Measurements from ENCODE around the gene TBC1D30. TPM values are rescaled to one million over a fixed set of nuclear protein-coding genes. Genes with fewer than 3 reads are reported as not detected.

The TBC1D30 gene
- total and polyA plus RNA-seq, 9 of the 15 experiments (the other 6 are each of a cell fraction or from before 2014, with no cell fraction given): 0.07 to 0.55 (median 0.20) TPM; not detected in 1

DNA sequence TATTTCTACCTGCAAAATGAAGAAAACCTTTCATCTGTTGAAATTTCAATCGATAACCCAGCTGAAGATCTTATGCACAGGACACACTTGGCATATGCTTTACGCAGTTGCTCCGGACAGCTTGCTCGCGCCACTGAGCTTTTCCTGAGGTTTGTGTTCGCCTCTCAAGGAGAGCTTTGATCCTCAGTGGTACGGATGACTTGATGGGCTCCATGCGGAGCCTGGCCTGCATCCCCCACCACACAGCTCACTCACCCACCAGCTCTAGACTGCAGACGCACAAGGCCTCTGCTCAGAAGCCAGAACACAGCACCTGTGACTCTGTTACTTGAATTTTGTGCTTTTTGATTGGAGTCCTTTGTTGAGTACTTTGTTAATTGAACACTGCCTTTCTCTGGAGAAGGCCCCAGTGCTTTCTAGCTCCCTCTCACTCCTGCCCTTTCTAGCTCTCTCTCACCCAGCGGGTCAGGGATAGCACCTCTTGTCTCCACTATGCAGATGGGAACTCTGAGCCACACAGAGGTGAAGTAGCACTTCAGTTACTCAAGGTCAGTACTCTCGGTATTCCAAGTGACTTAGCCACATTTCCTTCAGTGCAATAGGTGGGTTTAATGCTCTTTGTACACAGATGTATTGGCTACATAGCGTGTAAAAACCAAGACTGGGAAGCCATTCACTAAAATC lies 52.1 kb downstream of the TBC1D30 start:
- H3K27ac ChIP-seq (ENCODE audit: extremely low read depth, low read depth, low read length): no peak overlapping the region
- no peaks in the 10 kb centered on the region for H3K4me1 ChIP-seq (replicated peaks in 1 of 2; ENCODE audit: control insufficient read depth in 2 of 2, insufficient read depth in 2 of 2, low read length in 2 of 2)
- BruUV-seq (replicated peaks): no TSS peak
- DNase-seq (ENCODE audit: extremely low read depth in 1 of 4, low spot score in 3 of 4) (no peak), FAIRE-seq (no peak), ATAC-seq (no peak)
- 2% methylated on average over 12 of the region's 12 CpGs for WGBS (ENCODE audit: insufficient coverage, low coverage, missing lambda C conversion rate)
- ChIA-PET POLR2A (interaction anchor here (1.1 kb wide), 1 partner anchor 13 kb away, joined by 4 read pairs; no protein-coding TSS in a partner anchor), CTCF (ENCODE audit: low intra/inter-chr PET ratio) (no interaction called here)
- no peaks in the 10 kb centered on the region for H3K36me3 ChIP-seq (ENCODE audit: control insufficient read depth, insufficient read depth, low read length)
- no peak for TF ChIP-seq ZNF263 (CRISPR knock-in tag; IDR thresholded peaks at IDR 0.05; ENCODE audit: borderline replicate concordance)
- TF ChIP-seq CREBBP (IDR thresholded peaks at IDR 0.05; ENCODE audit: low read depth, low read length): no peak
- TF ChIP-seq POLR3A (IDR thresholded peaks at IDR 0.05; ENCODE audit: borderline replicate concordance, extremely low read depth, insufficient read depth, insufficient read length): no peak
- TF ChIP-seq, protein P1, sequence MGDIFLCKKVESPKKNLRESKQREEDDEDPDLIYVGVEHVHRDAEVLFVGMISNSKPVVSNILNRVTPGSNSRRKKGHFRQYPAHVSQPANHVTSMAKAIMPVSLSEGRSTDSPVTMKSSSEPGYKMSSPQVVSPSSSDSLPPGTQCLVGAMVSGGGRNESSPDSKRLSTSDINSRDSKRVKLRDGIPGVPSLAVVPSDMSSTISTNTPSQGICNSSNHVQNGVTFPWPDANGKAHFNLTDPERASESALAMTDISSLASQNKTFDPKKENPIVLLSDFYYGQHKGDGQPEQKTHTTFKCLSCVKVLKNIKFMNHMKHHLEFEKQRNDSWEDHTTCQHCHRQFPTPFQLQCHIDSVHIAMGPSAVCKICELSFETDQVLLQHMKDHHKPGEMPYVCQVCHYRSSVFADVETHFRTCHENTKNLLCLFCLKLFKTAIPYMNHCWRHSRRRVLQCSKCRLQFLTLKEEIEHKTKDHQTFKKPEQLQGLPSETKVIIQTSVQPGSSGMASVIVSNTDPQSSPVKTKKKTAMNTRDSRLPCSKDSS (IDR thresholded peaks at IDR 0.05; ENCODE audit: low read depth, partially characterized antibody): no peak
- no peak for TF ChIP-seq ARID1B (IDR thresholded peaks at IDR 0.05)
- no peak for TF ChIP-seq DIDO1 (tag; IDR thresholded peaks at IDR 0.05; ENCODE audit: low read depth)
- TF ChIP-seq ZNF197 (CRISPR knock-in tag; IDR thresholded peaks at IDR 0.05; ENCODE audit: low read depth): no peak
- no peak for TF ChIP-seq ZEB2 (IDR thresholded peaks at IDR 0.05)
- TF ChIP-seq BMI1 (IDR thresholded peaks at IDR 0.05; ENCODE audit: low read length): no peak
- TF ChIP-seq ZKSCAN1 (IDR thresholded peaks at IDR 0.05; ENCODE audit: low read depth, low read length): no peak
- TF ChIP-seq FOXJ3 (CRISPR knock-in tag; IDR thresholded peaks at IDR 0.05): no peak
- in situ Hi-C loops (cut with MboI): loop anchor here (25.0 kb wide), 2 partner anchors 1111 to 1536 kb away; no protein-coding TSS in a partner anchor
- H4K20me1 ChIP-seq (replicated peaks; ENCODE audit: control insufficient read depth, insufficient read depth, low read length): no peaks in the 10 kb centered on the region
- H3K9me1 ChIP-seq (ENCODE audit: control insufficient read depth, insufficient read depth, low read length): no peaks in the 10 kb centered on the region
- no peak overlapping the region for H3K9ac ChIP-seq (ENCODE audit: insufficient read depth in 1 of 2, low read depth in 2 of 2, low read length in 2 of 2)
- H2AFZ ChIP-seq (ENCODE audit: low read depth, low read length): no peak overlapping the region
- intact Hi-C loops (cut with micrococcal nuclease): no loop called here
- no peaks in the 10 kb centered on the region for H3K9me3 ChIP-seq (replicated peaks; ENCODE audit: control insufficient read depth, insufficient read depth, low read depth, low read length)
- no peaks in the 10 kb centered on the region for H3K79me2 ChIP-seq (ENCODE audit: control insufficient read depth, insufficient read depth, low read length)
- H3K4me3 ChIP-seq: no peak overlapping the region
- H3K4me2 ChIP-seq (ENCODE audit: insufficient read depth, low read length): no peak overlapping the region
- H3K27me3 ChIP-seq (ENCODE audit: control insufficient read depth in 2 of 2, insufficient read depth in 2 of 2, low read length in 2 of 2): peaks cover 0 to 28% of the 10 kb centered on the region in 2 experiments; a peak in 3 of 5 replicates
